ENCODE results near the gene C16orf78.

DNA sequence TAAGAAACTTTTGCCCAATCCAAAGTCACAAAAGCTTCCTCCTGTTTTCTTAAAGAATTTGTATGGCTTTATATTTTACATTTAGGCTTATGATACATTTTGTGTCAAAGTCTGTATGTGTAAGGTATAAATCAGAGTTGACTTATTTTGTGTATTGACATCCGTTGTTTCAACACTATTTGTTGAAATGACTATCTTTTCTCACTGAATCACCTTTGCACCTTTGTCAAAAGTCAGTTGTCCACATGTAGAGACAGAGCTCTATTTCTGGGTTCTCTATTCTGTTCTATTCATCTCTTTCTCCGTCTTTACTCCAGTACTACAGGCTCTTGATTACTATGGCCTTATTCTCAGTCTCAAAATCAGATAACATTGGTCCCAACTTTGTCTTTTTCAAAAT, 73.2 kb downstream of the C16orf78 start:
- no peak for TF ChIP-seq POLR2A (IDR thresholded peaks at IDR 0.05)
- TF ChIP-seq, protein P1, sequence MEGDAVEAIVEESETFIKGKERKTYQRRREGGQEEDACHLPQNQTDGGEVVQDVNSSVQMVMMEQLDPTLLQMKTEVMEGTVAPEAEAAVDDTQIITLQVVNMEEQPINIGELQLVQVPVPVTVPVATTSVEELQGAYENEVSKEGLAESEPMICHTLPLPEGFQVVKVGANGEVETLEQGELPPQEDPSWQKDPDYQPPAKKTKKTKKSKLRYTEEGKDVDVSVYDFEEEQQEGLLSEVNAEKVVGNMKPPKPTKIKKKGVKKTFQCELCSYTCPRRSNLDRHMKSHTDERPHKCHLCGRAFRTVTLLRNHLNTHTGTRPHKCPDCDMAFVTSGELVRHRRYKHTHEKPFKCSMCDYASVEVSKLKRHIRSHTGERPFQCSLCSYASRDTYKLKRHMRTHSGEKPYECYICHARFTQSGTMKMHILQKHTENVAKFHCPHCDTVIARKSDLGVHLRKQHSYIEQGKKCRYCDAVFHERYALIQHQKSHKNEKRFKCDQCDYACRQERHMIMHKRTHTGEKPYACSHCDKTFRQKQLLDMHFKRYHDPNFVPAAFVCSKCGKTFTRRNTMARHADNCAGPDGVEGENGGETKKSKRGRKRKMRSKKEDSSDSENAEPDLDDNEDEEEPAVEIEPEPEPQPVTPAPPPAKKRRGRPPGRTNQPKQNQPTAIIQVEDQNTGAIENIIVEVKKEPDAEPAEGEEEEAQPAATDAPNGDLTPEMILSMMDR (IDR thresholded peaks at IDR 0.05): no peak

Measured in heart left ventricle (tissue), 13 donors.